Left renal cortex interstitium (tissue), 4 donors: ENCODE measurements around the gene ITGBL1. TPM values are rescaled to one million over a fixed set of nuclear protein-coding genes. Genes with fewer than 3 reads are reported as not detected.

ENCODE experiments used
- DNase-seq, 4 donors: peaks; one replicate each; pipeline ENCODE4 v3.0.0-alpha.2; 2013; ENCODE audit warnings: low read depth in 4 of 4, low spot score in 2 of 4, missing footprints in 1 of 4
- polyA plus RNA-seq, 4 donors: library from polyadenylated mRNA; unstranded; fragments of 120-200 nt; gene quantifications; one replicate each; pipeline ENCODE4 v1.2.1, GENCODE V29; 2013; ENCODE audit not compliant: insufficient read length in 4 of 4

The ITGBL1 gene
- polyA plus RNA-seq, 4 donors = 0.43 to 0.90 (median 0.63) TPM

DNA sequence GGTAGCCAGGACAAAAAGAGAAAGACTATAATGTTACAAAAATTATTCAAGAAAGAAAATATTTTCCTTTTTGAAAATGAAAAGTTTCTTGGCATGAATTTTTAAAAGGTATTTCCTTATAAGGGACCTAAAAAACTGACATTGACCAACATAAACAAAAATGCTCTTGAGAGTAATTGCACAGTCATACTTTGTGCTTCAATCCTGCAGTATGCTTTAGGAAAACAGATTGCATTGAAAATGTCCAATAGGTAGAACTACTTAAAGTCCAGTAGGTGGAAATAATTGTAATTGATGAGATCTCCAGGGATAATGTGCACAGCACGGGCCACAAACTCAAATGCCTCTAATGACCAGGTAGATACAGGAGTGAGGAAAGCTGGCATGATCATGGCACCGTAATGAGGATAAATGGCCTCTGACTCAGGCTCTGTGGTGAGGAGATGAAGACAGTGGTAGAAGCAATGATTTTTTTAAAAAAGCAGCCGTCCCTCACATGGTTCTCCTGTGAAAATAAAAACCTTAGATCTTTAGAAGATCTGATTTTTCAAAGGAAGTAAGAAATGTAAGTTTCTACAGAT is 278.0 kb downstream of the ITGBL1 start:
- no peak for DNase-seq

DNA sequence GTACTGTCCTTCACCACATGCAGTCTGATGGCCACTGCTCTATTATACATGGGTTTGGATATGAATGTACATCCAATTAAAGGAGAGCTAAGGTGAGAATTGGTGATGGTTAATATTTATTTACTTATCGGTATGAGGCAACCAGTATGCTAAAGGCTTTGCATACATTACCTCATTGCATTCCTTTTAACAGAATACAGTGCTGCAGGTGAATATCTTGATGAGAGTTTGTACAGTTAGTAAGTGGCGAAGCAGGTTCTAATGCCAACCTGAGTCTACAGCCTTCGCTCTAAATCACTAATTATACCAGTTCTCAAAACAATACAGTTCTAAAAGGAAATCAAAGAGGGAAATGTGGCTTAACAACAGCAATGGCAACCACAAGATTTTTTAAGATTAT is 284.1 kb downstream of the ITGBL1 start:
- DNase-seq = no peak

DNA sequence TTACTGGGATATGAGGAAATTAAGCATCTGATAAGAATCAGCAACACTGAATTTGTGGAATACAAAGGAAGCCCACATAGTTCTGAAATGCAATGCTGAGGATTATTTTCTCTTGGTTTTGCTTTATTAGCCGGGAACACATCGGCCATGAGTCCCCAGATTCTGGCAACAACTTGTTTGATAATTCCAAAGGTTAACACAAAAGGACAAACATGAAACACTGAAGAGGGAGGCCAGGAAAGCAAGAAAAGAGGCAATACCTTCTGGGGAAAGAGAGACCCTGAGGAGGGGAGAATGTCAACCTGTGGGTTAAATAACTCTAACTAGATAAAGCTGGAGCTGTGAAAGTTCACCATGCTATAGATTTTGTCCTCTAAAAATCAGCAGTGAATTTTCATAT is 285.9 kb downstream of the ITGBL1 start:
- DNase-seq = no peak

DNA sequence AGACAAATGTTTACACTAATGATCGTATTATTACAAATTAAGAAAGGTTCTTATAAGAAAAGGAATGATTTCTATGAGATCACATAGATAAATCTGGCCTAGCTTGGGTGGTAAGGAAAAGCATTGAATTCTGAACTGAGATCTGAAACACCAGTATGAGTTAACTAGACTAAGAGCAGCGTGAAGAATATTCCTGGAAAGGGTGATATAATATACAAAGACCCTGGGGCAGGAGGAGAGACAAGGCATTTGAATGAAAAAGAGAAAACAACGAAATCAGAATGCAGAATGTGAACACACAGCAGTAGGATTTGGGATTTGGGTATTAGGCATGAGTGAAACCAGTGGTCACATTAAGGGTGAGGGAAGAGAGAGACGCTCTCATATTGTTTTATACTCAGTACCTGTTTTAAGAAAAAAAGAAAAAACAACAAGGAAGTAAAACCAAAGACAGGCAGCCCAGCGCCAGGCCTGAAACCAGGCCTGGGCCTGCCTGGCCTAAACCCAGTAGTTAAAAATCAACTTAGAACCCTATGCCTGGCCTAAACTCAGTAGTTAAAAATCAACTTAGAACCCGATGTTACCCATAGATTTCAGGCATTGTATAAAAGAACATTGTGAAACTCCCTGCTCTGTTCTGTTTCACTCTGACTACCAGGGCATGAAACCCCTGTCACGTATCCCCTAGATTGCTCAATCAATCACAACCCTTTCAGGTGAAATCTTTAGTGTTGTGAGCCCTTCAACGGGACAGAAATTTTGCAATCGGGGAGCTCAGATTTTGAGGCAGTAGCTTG is 287.1 kb downstream of the ITGBL1 start:
- DNase-seq = no peak

DNA sequence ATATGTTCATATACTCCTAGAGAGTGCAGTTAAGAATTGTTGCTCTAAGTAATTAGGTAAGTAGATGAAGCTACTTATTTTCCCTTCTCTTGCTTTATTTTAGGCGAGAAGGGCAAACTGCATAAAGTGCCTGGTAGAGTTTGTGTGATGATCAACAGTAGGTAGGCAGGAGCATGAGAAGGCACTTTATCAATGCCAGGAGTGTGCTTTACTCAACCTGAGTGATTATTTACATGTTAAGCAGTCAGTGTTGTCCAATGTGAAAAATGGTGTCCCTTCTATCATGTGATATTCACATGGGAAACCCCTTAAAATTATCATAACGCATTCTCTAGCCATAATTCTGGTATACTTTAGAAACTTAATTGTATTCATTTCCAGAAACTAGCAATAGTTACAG is 294.0 kb downstream of the ITGBL1 start:
- no peak for DNase-seq

DNA sequence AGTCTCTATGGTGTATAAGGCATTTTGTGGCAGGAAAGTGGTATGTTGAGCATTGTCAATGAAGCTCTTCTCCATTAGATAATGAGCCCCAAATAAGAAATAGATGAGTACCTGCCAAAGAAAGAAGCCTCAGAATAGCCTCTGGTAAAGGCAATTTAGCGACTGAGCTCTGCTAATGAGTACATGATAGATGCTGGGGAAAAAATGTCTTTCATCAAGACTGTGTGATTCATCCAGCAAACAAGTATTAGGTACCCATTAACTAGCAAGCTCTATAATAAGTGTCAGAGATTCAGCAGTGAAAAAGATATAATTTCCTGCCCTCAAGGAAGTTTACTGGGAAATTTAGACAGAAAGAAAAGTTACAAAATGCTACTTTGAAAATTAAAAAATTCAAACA is 294.6 kb downstream of the ITGBL1 start:
- DNase-seq = no peak

DNA sequence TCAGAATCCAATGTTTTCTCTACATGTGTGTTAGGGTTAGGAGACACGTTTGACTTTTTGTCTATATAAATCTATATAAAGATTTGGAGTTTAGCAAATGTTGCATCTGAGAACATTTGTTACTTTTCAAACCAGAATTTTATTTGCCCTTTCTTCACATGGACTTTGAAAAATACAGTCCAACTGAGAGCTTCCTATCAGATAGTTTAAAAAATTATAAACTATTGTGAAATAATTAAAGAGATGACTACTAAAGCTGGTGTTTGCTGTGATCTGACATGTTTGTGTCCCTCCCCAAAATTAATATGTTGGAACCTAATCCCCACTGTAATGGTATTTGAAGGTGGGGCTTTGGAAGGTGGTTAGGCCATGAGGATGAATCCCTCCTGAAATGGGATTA is 297.1 kb downstream of the ITGBL1 start:
- DNase-seq = no peak

DNA sequence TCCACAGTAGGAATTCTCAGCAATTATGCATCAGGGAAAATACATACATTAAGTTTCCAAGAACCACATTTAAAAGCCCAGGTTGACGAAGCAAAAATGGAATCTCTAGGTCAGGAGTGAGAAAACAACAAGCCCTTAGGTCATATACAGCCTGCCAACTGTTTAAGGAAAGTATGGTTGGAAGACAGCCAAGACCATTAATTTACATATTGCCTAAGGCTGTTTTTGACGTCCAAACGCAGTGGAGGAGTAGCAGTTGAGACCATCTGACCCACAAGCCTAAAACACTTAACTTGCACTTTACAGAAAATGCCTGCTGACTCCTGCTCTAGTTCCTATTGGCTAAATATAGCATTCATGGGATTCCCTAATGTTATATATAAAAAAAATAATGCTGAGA is 299.0 kb downstream of the ITGBL1 start:
- peak; percentile 15 to 55 (median 32) for DNase-seq

DNA sequence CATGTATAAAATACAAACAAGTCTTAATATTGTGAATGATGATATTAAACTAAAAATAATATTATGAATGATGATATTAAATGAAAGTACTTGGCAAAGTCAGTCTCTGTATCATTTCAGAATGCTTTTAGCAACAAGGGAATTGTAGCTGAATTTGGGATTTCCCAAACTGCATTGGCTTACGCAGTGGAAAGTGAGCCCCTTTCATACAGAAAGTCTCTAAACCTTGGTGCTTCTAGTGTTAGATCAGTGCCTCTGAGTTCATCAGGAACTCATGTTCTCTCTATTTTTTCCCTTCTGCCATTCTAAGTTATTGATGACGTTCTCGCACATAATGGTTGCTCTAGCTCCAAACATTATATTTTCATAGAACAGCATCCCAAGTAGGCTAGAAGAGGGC is 300.0 kb downstream of the ITGBL1 start:
- no peak for DNase-seq

DNA sequence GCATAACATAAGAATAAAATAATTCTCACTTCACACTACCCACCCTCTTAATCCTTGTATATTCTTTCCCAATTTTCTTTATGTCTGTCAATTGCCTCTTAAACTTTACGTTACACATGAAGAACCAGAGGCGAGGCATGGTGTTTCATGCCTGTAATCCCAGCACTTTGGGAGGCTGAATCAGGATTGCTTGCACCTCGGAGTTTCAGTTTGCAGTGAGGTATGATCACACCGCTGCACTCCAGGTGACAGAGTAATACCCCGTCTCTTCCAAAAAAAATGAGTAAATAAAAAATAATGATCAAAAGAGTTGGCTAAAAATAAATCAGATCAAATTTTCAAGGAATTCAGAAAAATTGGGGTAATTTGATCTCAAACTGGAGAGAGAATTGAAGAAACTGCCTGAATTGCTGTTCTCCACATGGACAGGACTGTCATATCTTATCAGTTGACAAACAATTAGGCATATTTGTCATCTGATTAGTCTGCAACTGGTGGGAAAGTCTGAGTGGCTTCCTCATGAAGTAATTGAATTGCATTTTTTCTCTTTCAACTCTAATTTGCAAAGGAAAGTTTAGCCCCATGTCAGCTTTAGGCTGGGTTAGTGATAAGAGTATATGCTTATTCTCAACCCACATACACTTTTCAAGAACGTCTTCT is 302.9 kb downstream of the ITGBL1 start:
- no peak for DNase-seq

DNA sequence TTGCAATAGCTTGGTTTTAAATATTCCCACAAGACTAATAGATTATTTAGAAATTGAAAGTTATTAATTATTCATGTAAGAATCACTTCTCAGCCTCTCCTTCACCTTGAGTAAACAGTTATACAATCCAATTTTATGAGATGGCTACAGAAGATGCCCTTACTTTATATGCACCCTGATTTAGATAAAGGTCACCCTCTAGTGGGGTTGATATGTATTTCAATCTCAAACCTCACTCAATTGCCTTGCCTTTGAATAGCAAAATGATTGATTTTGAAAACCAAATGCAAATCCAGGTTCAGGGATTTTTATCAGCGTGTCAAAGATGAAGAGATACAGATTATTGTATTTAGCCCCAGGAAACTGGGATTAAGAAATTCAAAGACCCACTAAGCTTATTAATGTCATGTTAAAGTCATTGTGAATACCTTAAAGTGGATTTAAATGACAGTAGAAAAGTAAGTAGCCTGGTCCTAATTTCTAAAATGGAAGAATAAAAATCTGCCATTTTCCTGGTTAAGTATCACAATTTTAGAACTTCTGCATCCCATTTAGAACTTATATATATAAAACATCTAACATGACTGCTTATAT is 305.1 kb downstream of the ITGBL1 start:
- peak in 1 of 4 donors; percentile 10 for DNase-seq

DNA sequence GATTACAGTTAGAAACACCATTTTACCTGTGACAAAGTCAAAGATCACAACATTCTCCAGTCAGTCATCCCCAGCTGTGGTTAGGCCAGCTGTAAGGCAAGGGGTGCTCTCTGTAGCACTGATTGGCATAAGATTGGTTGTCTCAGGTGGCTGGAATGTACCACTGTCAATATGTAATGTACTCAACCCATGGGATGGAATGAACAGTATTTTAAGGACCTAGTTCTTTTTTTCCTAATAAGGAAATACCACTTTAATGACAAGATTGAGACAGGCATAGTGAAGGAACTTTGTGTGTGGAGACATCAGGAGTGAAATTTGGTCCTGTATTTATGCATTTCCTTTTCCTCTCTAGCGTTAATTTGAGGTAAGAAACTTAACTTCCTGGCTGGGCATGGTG is 310.7 kb downstream of the ITGBL1 start:
- DNase-seq = no peak

Other genes starting within 250 kb of the ITGBL1 start
- gene NALCN, start 36.2 kb upstream of the ITGBL1 start, polyA plus RNA-seq = 1 to 10 TPM in 3 of 4 donors, under 1 TPM in 1; 0.64 to 2.0 (median 1.2) TPM